HepG2 (cell line): ENCODE measurements around the gene CD300A. TPM values are rescaled to one million over a fixed set of nuclear protein-coding genes. Genes with fewer than 3 reads are reported as not detected.
A peak's percentile ranks its signal among the peaks of the same experiment; 100 is the strongest.

ENCODE experiments used
- CCAR2 ChIP-seq: fragments of 200-400 bp; formaldehyde crosslinking; optimal IDR thresholded peaks from 2 replicates; pipeline ENCODE3; 2018; ENCODE audit warnings: low read depth, mild to moderate bottlenecking, low read length, moderate library complexity
- CCDC6 ChIP-seq: sonication (generic); formaldehyde crosslinking; IDR thresholded peaks from 2 replicates; pipeline ENCODE4 v1.8.1; 2022; ENCODE audit warnings: mild to moderate bottlenecking, missing genetic modification reagents, moderate library complexity
- CERS6 ChIP-seq: sonication (generic); formaldehyde crosslinking; IDR thresholded peaks from 2 replicates; pipeline ENCODE4 v1.5.0; 2020; ENCODE audit warnings: missing genetic modification reagents
- CREB1 ChIP-seq, 2 experiments: fragments of 450-650 bp in 1 of 2; IDR thresholded peaks; 2 replicates each; pipeline ENCODE4 v1.6.1; 2016 to 2017; ENCODE audit warnings: control low read depth in 1 of 2, mild to moderate bottlenecking in 1 of 2, missing compliant biosample characterization in 1 of 2, missing genetic modification characterization in 1 of 2
- HES4 ChIP-seq: sonication (generic); formaldehyde crosslinking; IDR thresholded peaks from 2 replicates; pipeline ENCODE4 v1.9.0; 2021; ENCODE audit warnings: mild to moderate bottlenecking, missing genetic modification reagents, borderline replicate concordance
- IRF1 ChIP-seq: sonication (generic); formaldehyde crosslinking; IDR thresholded peaks from 2 replicates; pipeline ENCODE4 v1.4.0; 2020; ENCODE audit warnings: low read depth, mild to moderate bottlenecking, missing genetic modification reagents
- ISX ChIP-seq: sonication (generic); formaldehyde crosslinking; conservative IDR thresholded peaks from 2 replicates; pipeline ENCODE4 v1.5.0; 2020; ENCODE audit warnings: missing genetic modification reagents
- NFAT5 ChIP-seq: sonication (generic); formaldehyde crosslinking; IDR thresholded peaks from 2 replicates; pipeline ENCODE4 v1.4.0; 2020; ENCODE audit warnings: missing genetic modification reagents
- SKIL ChIP-seq: sonication (generic); formaldehyde crosslinking; IDR thresholded peaks from 2 replicates; pipeline ENCODE4 v1.8.0; 2022; ENCODE audit warnings: missing genetic modification reagents, mild to moderate bottlenecking, moderate library complexity, borderline replicate concordance
- TEAD3 ChIP-seq: optimal IDR thresholded peaks from 2 replicates; pipeline ENCODE3; 2016; ENCODE audit warnings: borderline replicate concordance
- TEF ChIP-seq: sonication (generic); formaldehyde crosslinking; IDR thresholded peaks from 2 replicates; pipeline ENCODE4 v1.5.0; 2020; ENCODE audit warnings: missing genetic modification reagents
- ZNF24 ChIP-seq: fragments of 450-650 bp; IDR thresholded peaks from 2 replicates; pipeline ENCODE4 v1.6.1; 2017; ENCODE audit warnings: antibody characterized with exemption, mild to moderate bottlenecking
- ZNF264 ChIP-seq: sonication (generic); formaldehyde crosslinking; IDR thresholded peaks from 2 replicates; pipeline ENCODE4 v1.4.0; 2020; ENCODE audit warnings: missing genetic modification reagents
- ZNF30 ChIP-seq: sonication (generic); formaldehyde crosslinking; IDR thresholded peaks from 2 replicates; pipeline ENCODE4 v1.5.0; 2020; ENCODE audit warnings: mild to moderate bottlenecking, missing genetic modification reagents
- ZNF335 ChIP-seq: sonication (generic); formaldehyde crosslinking; IDR thresholded peaks from 2 replicates; pipeline ENCODE4 v1.4.0; 2020; ENCODE audit warnings: missing genetic modification reagents
- ZNF337 ChIP-seq: sonication (generic); formaldehyde crosslinking; IDR thresholded peaks from 2 replicates; pipeline ENCODE4 v1.5.1; 2020; ENCODE audit warnings: missing genetic modification reagents, low read depth, mild to moderate bottlenecking, borderline replicate concordance
- ZNF740 ChIP-seq: sonication (generic); formaldehyde crosslinking; IDR thresholded peaks from 2 replicates; pipeline ENCODE4 v1.4.0; 2020; ENCODE audit warnings: missing genetic modification reagents
- ZNF747 ChIP-seq: sonication (generic); formaldehyde crosslinking; IDR thresholded peaks from 2 replicates; pipeline ENCODE4 v1.8.1; 2023; ENCODE audit warnings: missing genetic modification reagents, mild to moderate bottlenecking, borderline replicate concordance
- polyA plus RNA-seq, 8 experiments: library from polyadenylated mRNA; depleted of rRNA in 3 of 8; stranded (reverse) in 7 of 8; unstranded in 1 of 8; fragments of >200 nt; fragmentation: Illumina TruSeq in 4 of 8; extraction: Trizol in 4 of 8; gene quantifications; 2 replicates each; pipeline versions ENCODE4 v1.2.1 to v1.2.3, GENCODE V29; 2011 to 2016; ENCODE audit warnings: low read depth in 4 of 8, missing spikeins in 1 of 8, mixed read lengths in 1 of 8; ENCODE audit not compliant: insufficient read depth in 1 of 8
- total RNA-seq, 5 experiments: library from RNA; depleted of rRNA; stranded (reverse); fragments of >200 nt; fragmentation: Illumina TruSeq; extraction: Trizol; gene quantifications; 2 replicates each; pipeline ENCODE4 v1.2.3, GENCODE V29; 2016; ENCODE audit warnings: low read depth in 1 of 5

Gene CD300A
- total and polyA plus RNA-seq, 2 of the 13 experiments (the other 11 are each of a cell fraction or from before 2014, with no cell fraction given) = not detected

- TF ChIP-seq NFAT5 (no peak), ZNF747 (CRISPR knock-in tag) (peak; percentile 67; the same call in 1 of the 2 replicates), CCAR2 (peak; percentile 14), SKIL (CRISPR knock-in tag) (peak; percentile 78), ZNF740 (CRISPR knock-in tag) (no peak; the same call in none of the 2 replicates), IRF1 (CRISPR knock-in tag) (no peak), ISX (CRISPR knock-in tag) (0 out of 2 replicates have a peak, but pooled peaks have one; percentile 65), ZNF264 (CRISPR knock-in tag) (peak; percentile 17), ZNF337 (CRISPR knock-in tag) (no peak), ZNF24 (no peak), ZNF335 (peak; percentile 58; the same call in 1 of the 2 replicates), TEAD3 (CRISPR knock-in tag) (no peak), TEF (CRISPR knock-in tag) (peak; percentile 55; the same call in 1 of the 2 replicates), CERS6 (CRISPR knock-in tag) (no peak), CCDC6 (CRISPR knock-in tag) (peak; percentile 56; the same call in 1 of the 2 replicates), ZNF30 (CRISPR knock-in tag) (no peak), CREB1 (IDR thresholded peaks at IDR 0.05) (peak; percentile 58), CREB1 (CRISPR knock-in tag; IDR thresholded peaks at IDR 0.05) (no peak), HES4 (peak; percentile 9)
These were observed 35.5 kb upstream of the CD300A start (continued) for GRCh38 chr17:74430706-74431567.
